Thyroid gland (tissue), 4 donors: ENCODE measurements around the gene RPL34. TPM values are rescaled to one million over a fixed set of nuclear protein-coding genes. Genes with fewer than 3 reads are reported as not detected.

Source experiments
- DNase-seq, 2 donors: peaks; one replicate each; pipeline ENCODE4 v3.0.0-alpha.2; 2019
- H3K27ac ChIP-seq, 3 donors: fragments of 200-600 bp; sonication (generic); 1 replicate in 2 of 3; 2 replicates in 1 of 3; pipeline ENCODE4 v1.5.1; 2016 to 2019; ENCODE audit warnings: mild to moderate bottlenecking in 1 of 3, moderate library complexity in 1 of 3
- H3K27me3 ChIP-seq: fragments of 200-600 bp; sonication (generic); one replicate; pipeline ENCODE4 v1.5.1; 2019
- H3K36me3 ChIP-seq, 2 donors: fragments of 200-600 bp; sonication (generic); one replicate each; pipeline ENCODE4 v1.5.1; 2016 to 2019
- H3K4me1 ChIP-seq, 2 donors: fragments of 200-600 bp; sonication (generic); one replicate each; pipeline ENCODE4 v1.5.1; 2017 to 2019
- H3K4me3 ChIP-seq, 3 donors: fragments of 200-600 bp; sonication (generic); replicated peaks in 1 of 3; 1 replicate in 2 of 3; 2 replicates in 1 of 3; pipeline ENCODE4 v1.5.1; 2016; ENCODE audit warnings: mild to moderate bottlenecking in 1 of 3
- H3K9me3 ChIP-seq: fragments of 200-600 bp; sonication (generic); one replicate; pipeline ENCODE4 v1.5.1; 2017
- POLR2A ChIP-seq, 2 donors: fragments of 450-650 bp; IDR thresholded peaks; one replicate each; pipeline ENCODE4 v1.6.1; 2017; ENCODE audit warnings: antibody characterized with exemption in 2 of 2, mild to moderate bottlenecking in 2 of 2, moderate library complexity in 1 of 2
- WGBS, 2 donors: methylation state at CpG; one replicate each; pipeline ENCODE4 v1.1.5; 2017; 5-methylcytosine and 5-hydroxymethylcytosine counted together
- intact Hi-C: fragments of 100-400 bp; cut with DNase I; formaldehyde crosslinking; loops from one replicate; pipeline ENCODE4 v1.15.1; 2023
- total RNA-seq, 4 donors: library from RNA; depleted of rRNA; stranded (reverse); fragments of >200 nt; gene quantifications; one replicate each; pipeline ENCODE4 v1.2.3, GENCODE V29; 2016
- TF ChIP-seq, protein P1 (sequence below), 6 experiments: fragments of 200-600 bp in 3 of 6; fragments of 450-650 bp in 3 of 6; sonication (generic) in 3 of 6; IDR thresholded peaks; one replicate each; pipeline ENCODE4 v1.5.1; 2016 to 2019; ENCODE audit warnings: antibody characterized with exemption in 6 of 6, mild to moderate bottlenecking in 2 of 6, inconsistent platforms in 1 of 6, moderate library complexity in 1 of 6

The RPL34 gene
- total RNA-seq, 4 donors from 2014 or later = 735 to 3,219 (median 917) TPM

DNA sequence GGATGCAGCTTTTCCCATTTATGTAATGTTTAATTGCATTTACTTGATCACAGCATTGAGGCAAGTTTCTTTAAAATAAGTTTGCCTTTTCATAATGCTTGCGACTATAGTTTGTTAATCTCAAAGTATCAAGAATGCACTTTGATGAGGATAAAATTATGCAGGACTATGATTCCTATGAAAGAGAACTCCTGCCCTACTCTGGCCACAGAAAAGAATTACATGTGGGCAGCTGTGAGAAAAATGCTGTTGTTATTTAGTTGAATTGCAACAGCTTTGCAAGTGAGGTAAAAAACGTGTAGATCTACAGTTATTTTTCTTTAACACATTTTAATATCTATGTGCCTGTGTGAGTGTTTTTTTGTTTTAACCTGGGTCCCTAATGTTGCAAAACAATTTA lies 17.5 kb downstream of the RPL34 start:
- no peaks in the 10 kb centered on the region for H3K27me3 ChIP-seq
- TF ChIP-seq POLR2A (IDR thresholded peaks at IDR 0.05) = no peak
- TF ChIP-seq, protein P1, sequence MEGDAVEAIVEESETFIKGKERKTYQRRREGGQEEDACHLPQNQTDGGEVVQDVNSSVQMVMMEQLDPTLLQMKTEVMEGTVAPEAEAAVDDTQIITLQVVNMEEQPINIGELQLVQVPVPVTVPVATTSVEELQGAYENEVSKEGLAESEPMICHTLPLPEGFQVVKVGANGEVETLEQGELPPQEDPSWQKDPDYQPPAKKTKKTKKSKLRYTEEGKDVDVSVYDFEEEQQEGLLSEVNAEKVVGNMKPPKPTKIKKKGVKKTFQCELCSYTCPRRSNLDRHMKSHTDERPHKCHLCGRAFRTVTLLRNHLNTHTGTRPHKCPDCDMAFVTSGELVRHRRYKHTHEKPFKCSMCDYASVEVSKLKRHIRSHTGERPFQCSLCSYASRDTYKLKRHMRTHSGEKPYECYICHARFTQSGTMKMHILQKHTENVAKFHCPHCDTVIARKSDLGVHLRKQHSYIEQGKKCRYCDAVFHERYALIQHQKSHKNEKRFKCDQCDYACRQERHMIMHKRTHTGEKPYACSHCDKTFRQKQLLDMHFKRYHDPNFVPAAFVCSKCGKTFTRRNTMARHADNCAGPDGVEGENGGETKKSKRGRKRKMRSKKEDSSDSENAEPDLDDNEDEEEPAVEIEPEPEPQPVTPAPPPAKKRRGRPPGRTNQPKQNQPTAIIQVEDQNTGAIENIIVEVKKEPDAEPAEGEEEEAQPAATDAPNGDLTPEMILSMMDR (IDR thresholded peaks at IDR 0.05) = no peak
- no peak overlapping the region for H3K27ac ChIP-seq
- H3K36me3 ChIP-seq = peaks cover 10 to 17% of the 10 kb centered on the region in 2 donors
- no peaks in the 10 kb centered on the region for H3K4me1 ChIP-seq
- WGBS, 2 donors = 63 to 67% methylated on average over 2 of the region's 2 CpGs
- no peaks in the 10 kb centered on the region for H3K9me3 ChIP-seq
- intact Hi-C loops = no loop called here
- H3K4me3 ChIP-seq = no peak overlapping the region
- DNase-seq = no peak

DNA sequence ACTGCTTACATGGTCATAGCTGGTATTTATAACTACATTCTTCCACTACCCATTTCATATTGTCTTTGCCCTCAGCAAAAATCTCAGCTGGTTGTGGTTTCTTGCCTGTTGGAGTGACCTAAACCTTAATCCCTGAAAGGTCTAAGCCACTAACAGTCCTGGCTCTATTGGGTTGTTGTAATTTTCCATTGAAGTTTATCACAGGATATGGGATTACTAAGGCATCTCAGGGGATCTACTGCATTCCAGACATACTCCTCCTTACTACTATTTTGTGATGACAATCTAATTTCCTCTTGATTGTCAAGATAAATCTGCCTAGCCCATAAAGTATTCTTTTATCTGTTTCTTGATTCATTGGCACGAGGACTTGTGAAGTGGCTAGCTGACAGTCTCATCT lies 23.9 kb downstream of the RPL34 start:
- intact Hi-C loops = no loop called here
- Histone ChIP-seq H3K27ac (no peak overlapping the region), H3K4me1 (no peaks in the 10 kb centered on the region), H3K9me3 (no peaks in the 10 kb centered on the region), H3K36me3 (no peaks in the 10 kb centered on the region), H3K27me3 (no peaks in the 10 kb centered on the region), H3K4me3 (no peak overlapping the region)
- TF ChIP-seq, protein P1 (IDR thresholded peaks at IDR 0.05) = no peak
- no peak for TF ChIP-seq POLR2A (IDR thresholded peaks at IDR 0.05)
- DNase-seq = no peak
- 67 to 83% methylated on average over 1 of the region's 1 CpG for WGBS, 2 donors

- TF ChIP-seq POLR2A (IDR thresholded peaks at IDR 0.05) = no peak
- TF ChIP-seq, protein P1 (IDR thresholded peaks at IDR 0.05) = no peak
- 93% methylated on average over 3 of the region's 3 CpGs for WGBS, 2 donors
- Histone ChIP-seq H3K27ac (no peak overlapping the region), H3K27me3 (no peaks in the 10 kb centered on the region), H3K4me3 (no peak overlapping the region), H3K36me3 (no peaks in the 10 kb centered on the region), H3K4me1 (peaks cover 0 to 7% of the 10 kb centered on the region in 2 donors), H3K9me3 (no peaks in the 10 kb centered on the region)
- intact Hi-C loops = no loop called here
- DNase-seq = no peak
Measured at GRCh38 chr4:108646706-108647105, 26.3 kb downstream of the RPL34 start.

DNA sequence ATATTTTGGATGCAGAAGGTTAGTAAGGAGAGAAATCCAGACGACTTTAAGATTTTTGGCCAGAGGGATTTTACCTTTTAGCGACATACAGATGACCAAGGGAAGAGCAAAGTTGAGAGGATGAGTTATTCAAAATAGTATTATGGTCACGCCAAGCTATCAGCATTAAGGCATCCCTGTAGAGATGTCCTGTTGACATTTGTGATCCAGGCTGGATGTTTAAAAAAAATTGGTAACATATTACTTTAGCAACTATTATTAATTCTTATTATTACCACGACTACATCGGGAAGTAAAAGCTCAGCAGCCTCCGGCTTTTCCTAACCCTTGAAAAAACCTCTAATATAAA lies 29.5 kb downstream of the RPL34 start:
- no peaks in the 10 kb centered on the region for H3K9me3 ChIP-seq
- 1 to 3% methylated on average over 6 of the region's 6 CpGs for WGBS, 2 donors
- H3K36me3 ChIP-seq = no peaks in the 10 kb centered on the region
- H3K4me3 ChIP-seq = no peak overlapping the region
- H3K4me1 ChIP-seq = peaks cover 10 to 15% of the 10 kb centered on the region in 2 donors
- TF ChIP-seq POLR2A (IDR thresholded peaks at IDR 0.05) = no peak
- TF ChIP-seq, protein P1 (IDR thresholded peaks at IDR 0.05) = no peak
- H3K27me3 ChIP-seq = no peaks in the 10 kb centered on the region
- no peak for DNase-seq
- intact Hi-C loops = no loop called here
- peak overlapping the region in 1 of 3 donors; percentile 94 for H3K27ac ChIP-seq

DNA sequence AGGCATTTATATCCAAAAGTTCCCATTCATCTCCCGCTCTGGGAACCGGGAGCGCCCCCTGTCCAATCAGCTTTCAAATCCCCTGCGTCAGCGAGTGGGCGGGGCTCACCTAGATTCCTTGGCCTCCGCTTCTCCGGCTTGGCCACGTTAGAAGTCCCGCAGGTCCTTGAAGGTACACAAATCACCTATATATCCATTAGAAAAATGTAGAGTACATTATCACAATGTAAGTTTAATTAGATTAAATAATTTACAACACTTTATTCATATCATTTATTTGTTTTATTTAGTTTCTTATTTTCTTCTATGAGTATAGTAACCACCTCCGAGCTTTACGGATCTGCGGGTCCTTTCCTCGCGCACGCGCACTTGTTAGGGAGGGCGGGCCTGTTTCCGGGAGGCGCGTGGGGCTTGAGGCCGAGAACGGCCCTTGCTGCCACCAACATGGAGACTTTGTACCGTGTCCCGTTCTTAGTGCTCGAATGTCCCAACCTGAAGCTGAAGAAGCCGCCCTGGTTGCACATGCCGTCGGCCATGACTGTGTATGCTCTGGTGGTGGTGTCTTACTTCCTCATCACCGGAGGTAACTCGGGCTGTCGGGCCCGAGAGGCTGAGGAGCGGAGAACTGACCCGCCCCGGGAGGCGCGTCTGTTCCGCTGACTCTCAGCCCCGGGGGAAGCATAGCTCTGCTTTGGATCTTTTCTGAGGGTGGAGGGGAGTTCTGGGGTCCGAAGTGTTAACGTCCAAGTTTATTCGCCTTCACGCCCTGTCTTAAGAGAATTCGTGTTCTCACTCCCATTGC lies 30.0 kb downstream of the RPL34 start, which contains the start of gene OSTC:
TSS of gene OSTC (plus strand) at position 388 of the 802 bp plus-strand sequence. CDS start at position 445, 57 bp downstream.
- peak in 1 of 2 donors; percentile 75 for TF ChIP-seq POLR2A (IDR thresholded peaks at IDR 0.05)
- TF ChIP-seq, protein P1 (IDR thresholded peaks at IDR 0.05) = peak in 1 of 6 experiments; percentile 19
- peaks cover 0 to under 1% of the 10 kb centered on the region in 2 donors for H3K36me3 ChIP-seq
- H3K27me3 ChIP-seq = no peaks in the 10 kb centered on the region
- peak within 1 kb of the TSS; percentile 49 to 95 (median 52) for H3K4me3 ChIP-seq
- peak within 1 kb of the TSS; percentile 49 to 94 (median 58) for H3K27ac ChIP-seq
- intact Hi-C loops = no loop called here
- WGBS, 2 donors = 1% methylated on average over 38 to 45 of the region's 45 CpGs
- no peaks in the 10 kb centered on the region for H3K9me3 ChIP-seq
- peak; percentile 96 to 97 for DNase-seq
- peaks cover 10 to 15% of the 10 kb centered on the region in 2 donors for H3K4me1 ChIP-seq
